ENCODE results near the gene EDNRB.

- TF ChIP-seq EZH2 (optimal IDR thresholded peaks at IDR 0.05; ENCODE audit: low read depth, low read length) (no peak), CTCF (IDR thresholded peaks at IDR 0.05; ENCODE audit: low read length) (no peak)
Observed at GRCh38 chr13:77853703-77854102, 64.9 kb downstream of the EDNRB start.

Measured in MM.1S (cell line).